RCC 7860 (cell line): ENCODE results near the gene TRAPPC3L.

Experiments
- DNase-seq: peaks from one replicate; pipeline ENCODE4 v3.0.0-alpha.2; 2015; ENCODE audit warnings: low spot score
- FAIRE-seq: peaks from 2 replicates; lab custom pipeline; 2012; peaks lifted over from hg19 to GRCh38; lab: Jason Lieb, UNC

TRAPPC3L gene

GRCh38 chr6:116545651-116546050 lies at the start of gene TRAPPC3L:
Gene TRAPPC3L, minus strand, starts transcription at chr6:116545684. Its CDS starts 170 bp downstream, at chr6:116545514.
- no peak for FAIRE-seq
- no peak for DNase-seq

GRCh38 chr6:116595247-116595646 lies 49.8 kb upstream of the TRAPPC3L start:
- FAIRE-seq, result no peak
- no peak for DNase-seq

GRCh38 chr6:116586738-116587137 lies 41.3 kb upstream of the TRAPPC3L start:
- FAIRE-seq (no peak), DNase-seq (no peak)

- FAIRE-seq, result no peak
- no peak for DNase-seq
Observed at GRCh38 chr6:116586276-116586675, 40.8 kb upstream of the TRAPPC3L start.

- FAIRE-seq, result no peak
- DNase-seq, result no peak
Observed at GRCh38 chr6:116580198-116580597, 34.7 kb upstream of the TRAPPC3L start.

- FAIRE-seq, result no peak
Observed at GRCh38 chr6:116579143-116579542, 33.7 kb upstream of the TRAPPC3L start.

GRCh38 chr6:116578335-116578734 lies 32.9 kb upstream of the TRAPPC3L start:
- FAIRE-seq, result no peak

More at GRCh38 chr6:116579143-116579542, 33.7 kb upstream of the TRAPPC3L start:
- DNase-seq, result no peak

GRCh38 chr6:116577486-116577885 lies 32.0 kb upstream of the TRAPPC3L start:
- DNase-seq, result no peak
- no peak for FAIRE-seq

More at GRCh38 chr6:116578335-116578734, 32.9 kb upstream of the TRAPPC3L start:
- no peak for DNase-seq

GRCh38 chr6:116575227-116575626 lies 29.7 kb upstream of the TRAPPC3L start:
- DNase-seq (no peak), FAIRE-seq (no peak)

- DNase-seq, result no peak
Observed at GRCh38 chr6:116572162-116572561, 26.7 kb upstream of the TRAPPC3L start.

GRCh38 chr6:116571683-116572000 lies 26.2 kb upstream of the TRAPPC3L start:
- no peak for FAIRE-seq
- no peak for DNase-seq

More at GRCh38 chr6:116572162-116572561, 26.7 kb upstream of the TRAPPC3L start:
- FAIRE-seq, result no peak

- DNase-seq (peak; percentile 98), FAIRE-seq (peak; percentile 21)
Observed at GRCh38 chr6:116570856-116571682, 25.6 kb upstream of the TRAPPC3L start, which contains the start of gene RWDD1. Gene RWDD1, plus strand, starts transcription at chr6:116571504. Its CDS starts 79 bp downstream, at chr6:116571583.

- no peak for FAIRE-seq
Observed at GRCh38 chr6:116568821-116569755, 23.6 kb upstream of the TRAPPC3L start.

GRCh38 chr6:116568111-116568510 lies 22.6 kb upstream of the TRAPPC3L start:
- no peak for FAIRE-seq
- no peak for DNase-seq

More at GRCh38 chr6:116568821-116569755, 23.6 kb upstream of the TRAPPC3L start:
- DNase-seq, result no peak

- FAIRE-seq, result no peak
- DNase-seq, result no peak
Observed at GRCh38 chr6:116564921-116565872, 19.7 kb upstream of the TRAPPC3L start.

- FAIRE-seq (no peak), DNase-seq (no peak)
Observed at GRCh38 chr6:116564311-116564710, 18.8 kb upstream of the TRAPPC3L start.

GRCh38 chr6:116563830-116564229 lies 18.3 kb upstream of the TRAPPC3L start:
- no peak for DNase-seq
- no peak for FAIRE-seq

GRCh38 chr6:116562614-116563013 lies 17.1 kb upstream of the TRAPPC3L start:
- DNase-seq (no peak), FAIRE-seq (no peak)

GRCh38 chr6:116562019-116562403 lies 16.5 kb upstream of the TRAPPC3L start:
- FAIRE-seq, result no peak
- DNase-seq, result no peak

- peak; percentile 58 for FAIRE-seq
Observed at GRCh38 chr6:116561377-116562018, 16.0 kb upstream of the TRAPPC3L start.

More at GRCh38 chr6:116561377-116562018, 16.0 kb upstream of the TRAPPC3L start:
- DNase-seq, result peak; percentile 40
